Superior temporal gyrus (tissue), 1 donor: ENCODE results near the gene GPR32.
A peak's percentile ranks its signal among the peaks of the same experiment; 100 is the strongest.
"Not testable (repeated sequence)": the region's sequence is repeated elsewhere in the genome, so short reads cannot be mapped to it uniquely, and the experiment has no call there.

Source experiments
- DNase-seq: peaks from one replicate; pipeline ENCODE4 v3.0.0-alpha.2; 2016; ENCODE audit errors: extremely low spot score

Gene GPR32

DNA sequence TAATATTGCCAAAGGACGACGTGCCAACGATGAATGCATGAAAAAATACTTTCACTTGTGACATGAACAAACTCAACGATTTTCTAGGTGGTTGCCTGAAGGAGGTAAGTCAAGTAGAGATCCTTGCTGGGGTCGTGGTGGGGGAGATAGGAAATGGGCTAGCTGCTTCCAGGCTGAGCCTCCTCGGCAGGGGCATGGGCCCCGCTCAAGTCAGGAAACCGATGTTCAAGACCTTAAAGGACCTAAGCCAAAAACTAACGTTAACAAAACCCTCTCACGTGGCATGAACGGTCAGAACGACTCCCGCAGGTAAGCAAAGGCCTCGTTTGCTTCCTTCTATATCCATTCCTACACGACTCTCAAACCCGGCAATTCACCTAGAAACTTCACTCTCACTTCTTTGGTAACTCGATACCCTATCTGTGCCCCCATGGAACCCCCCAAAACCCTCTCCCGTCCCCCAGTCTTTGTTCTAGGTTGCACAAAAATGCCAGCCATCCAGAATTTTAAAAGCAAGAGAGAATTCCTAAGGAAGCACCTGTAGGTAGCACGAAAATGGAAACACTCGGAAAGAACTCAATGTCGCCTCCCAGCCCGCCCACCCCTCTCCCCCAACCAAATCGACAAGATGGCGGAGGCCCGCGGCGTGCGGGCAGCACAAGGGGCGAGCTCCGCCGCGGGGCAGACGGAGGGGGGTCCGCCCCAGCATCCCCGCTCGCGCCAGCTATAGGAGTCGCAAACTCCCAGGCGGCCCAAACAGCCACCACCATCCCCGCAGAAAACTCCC, 33.6 kb downstream of the GPR32 start:
- DNase-seq, result no peak

- peak; percentile 99 for DNase-seq
Measured at GRCh38 chr19:50804420-50805272, 34.4 kb downstream of the GPR32 start.

GRCh38 chr19:50808856-50809255, 38.6 kb downstream of the GPR32 start:
- DNase-seq, result no peak

DNA sequence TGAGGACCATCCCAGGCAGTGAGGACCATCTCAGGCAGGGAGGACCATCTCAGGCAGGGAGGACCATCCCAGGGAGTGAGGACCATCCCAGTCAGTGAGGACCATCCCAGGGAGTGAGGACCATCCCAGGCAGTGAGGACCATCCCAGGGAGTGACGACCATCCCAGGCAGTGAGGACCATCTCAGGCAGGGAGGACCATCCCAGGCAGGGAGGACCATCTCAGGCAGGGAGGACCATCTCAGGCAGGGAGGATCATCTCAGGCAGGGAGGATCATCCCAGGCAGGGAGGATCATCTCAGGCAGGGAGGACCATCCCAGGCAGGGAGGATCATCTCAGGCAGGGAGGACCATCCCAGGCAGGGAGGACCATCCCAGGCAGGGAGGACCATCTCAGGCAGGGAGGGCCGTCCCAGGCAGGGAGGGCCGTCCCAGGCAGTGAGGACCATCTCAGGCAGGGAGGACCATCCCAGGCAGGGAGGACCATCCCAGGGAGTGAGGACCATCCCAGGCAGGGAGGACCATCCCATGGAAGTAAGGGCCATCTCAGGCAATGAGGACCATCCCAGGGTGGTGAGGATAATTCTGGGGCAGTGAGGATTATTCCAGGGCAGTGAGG, 41.5 kb downstream of the GPR32 start:
- DNase-seq, result not testable (repeated sequence)

DNA sequence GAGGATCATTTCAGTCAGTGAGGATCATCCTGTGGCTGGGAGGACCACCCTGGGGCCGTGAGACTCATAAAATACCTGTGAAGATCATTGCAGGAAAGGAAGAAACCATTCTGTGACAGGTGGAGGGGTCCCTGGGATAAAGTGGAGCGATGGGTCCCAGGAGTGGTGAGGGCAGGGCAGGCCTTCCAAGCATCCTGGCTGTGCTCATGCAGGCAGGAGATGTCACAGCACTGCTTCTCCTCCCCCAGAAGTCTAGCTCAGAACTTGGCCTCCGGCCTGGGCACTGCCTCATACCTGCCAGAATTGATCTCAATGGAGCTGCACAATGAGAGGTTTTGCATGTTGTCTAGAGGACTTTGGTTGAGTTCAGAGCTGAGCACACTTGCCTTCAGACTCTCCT, 42.2 kb downstream of the GPR32 start:
- DNase-seq, result no peak

DNA sequence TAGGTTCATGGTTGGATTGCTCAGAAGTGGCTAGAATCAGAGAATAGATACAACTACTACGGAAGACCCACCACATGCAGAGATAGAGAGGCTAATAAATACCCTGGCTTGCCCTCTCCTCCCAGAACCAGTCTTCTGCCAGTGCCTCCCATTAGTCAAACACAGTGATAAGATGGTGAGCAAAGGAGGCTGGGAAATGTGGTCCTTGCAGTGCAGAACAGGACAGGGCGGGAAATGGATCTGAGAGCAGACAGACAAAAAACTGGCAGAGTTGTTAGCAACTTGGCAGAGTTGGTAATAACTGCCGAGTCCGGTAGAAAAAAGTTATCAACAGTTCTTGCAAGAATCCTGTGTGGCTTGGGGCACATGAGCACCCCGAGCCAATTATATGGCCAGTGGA, 44.6 kb downstream of the GPR32 start:
- DNase-seq, result no peak

DNA sequence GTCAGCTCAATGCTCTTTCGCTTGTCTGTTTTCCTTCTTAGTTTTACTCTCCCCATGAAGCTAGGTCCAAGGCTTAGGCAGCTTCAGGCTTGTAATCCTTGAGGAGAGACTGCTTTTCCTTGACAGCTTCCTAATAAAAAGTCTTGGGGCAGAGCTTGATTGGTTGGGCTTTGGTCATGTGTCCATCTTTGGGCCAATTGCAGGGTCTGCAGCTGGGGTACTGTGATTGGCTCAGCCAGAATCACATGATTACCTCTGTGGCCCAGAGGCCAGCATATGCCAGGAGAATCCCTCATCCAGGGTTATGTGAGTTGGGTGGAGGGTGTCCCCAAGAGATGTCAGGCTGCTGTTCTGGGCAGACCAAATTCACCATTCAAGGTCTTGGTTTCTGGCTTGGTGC, 45.2 kb downstream of the GPR32 start:
- no peak for DNase-seq

DNA sequence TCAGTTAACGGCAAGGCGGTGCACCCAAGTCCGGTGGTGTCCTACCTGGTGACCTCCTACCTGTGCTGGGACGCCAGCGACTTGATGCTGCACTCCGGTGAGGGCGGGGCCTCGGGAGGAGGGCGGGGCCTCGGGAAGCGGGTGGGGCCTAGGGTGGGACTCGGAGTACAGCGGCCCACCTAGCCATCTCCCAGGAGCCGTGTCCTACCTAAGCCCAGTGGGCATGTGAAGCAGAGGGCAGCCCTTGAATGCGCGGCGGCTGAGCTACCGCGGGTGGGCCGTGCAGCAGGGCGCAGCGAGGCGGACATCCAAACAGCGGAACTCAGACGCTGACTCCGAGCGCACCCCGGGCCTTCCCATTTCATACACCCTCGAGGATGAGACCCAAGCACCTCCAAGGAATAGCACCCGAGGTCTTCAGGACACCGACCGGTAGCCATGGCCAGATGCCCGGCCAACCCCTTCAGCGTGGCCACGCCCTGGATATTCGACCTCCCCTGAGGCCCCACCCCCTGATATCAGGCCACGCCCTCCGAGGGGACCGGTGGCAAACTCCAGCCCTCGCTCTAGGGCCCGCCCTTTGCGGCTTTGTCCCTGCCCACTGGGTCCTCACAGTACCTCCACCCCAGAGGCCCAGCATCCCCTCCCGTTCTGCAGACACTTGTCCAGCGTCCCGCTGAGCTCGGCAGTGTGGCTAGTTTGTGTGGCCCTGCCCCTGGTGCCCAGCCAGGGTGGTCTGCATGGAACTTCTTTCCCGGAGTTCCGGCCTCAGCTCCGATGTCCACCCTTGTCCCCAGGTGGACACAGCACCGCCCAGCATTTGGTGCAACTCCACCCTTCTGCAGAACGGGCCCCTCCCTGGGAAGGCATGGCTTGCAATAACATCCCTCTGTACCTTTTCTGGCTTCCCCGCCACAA, 47.9 kb downstream of the GPR32 start:
- no peak for DNase-seq

DNA sequence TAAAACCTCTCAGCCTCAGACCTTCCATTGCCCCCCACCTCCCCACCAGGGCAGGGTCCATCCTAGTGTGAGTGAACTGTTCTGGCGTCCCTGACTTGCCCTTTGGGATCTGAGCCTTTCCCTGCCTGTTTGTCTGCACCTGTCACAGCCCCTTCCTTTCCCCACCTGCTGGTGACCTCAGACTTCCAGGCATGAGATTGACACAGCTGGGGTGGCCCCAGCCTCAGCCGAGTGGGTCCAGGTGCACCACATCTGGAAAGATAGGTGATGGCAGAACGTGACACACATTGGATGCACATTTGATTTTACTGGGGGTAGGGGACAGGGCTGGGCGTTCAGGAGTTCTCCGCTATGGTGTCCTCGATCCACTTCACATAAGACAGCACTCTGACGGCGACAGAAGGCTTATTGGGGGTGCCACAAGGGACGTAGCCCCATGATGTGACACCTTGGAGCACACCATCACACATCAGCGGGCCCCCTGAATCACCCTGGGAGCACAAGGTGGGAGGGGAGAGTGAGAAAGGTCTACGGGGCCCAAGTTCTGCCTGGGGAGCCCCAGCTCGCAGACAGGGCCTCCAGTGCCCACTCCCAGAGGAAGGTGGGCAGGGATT, 48.7 kb downstream of the GPR32 start:
- no peak for DNase-seq

DNA sequence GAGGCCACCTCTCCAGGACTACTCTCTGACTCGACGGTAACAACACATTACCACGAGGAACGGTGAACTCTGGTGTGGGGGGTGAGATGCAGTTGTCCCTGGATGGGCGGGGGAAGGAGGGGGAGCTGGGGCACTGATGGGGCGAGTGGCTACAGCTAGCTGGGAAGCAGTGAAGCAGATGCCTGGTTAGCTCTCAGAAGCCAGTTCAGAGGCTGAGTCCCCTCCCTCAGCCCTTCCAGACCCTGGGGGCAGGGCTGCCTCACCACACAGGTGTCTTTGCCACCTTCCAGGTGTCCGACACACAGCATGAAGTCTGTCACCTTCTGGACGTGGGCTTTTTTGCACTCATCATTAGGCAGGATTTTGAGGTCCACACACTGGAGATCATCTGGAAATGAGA, 49.4 kb downstream of the GPR32 start:
- DNase-seq, result no peak

- DNase-seq, result no peak
Measured at GRCh38 chr19:50820086-50820485, 49.8 kb downstream of the GPR32 start.

DNA sequence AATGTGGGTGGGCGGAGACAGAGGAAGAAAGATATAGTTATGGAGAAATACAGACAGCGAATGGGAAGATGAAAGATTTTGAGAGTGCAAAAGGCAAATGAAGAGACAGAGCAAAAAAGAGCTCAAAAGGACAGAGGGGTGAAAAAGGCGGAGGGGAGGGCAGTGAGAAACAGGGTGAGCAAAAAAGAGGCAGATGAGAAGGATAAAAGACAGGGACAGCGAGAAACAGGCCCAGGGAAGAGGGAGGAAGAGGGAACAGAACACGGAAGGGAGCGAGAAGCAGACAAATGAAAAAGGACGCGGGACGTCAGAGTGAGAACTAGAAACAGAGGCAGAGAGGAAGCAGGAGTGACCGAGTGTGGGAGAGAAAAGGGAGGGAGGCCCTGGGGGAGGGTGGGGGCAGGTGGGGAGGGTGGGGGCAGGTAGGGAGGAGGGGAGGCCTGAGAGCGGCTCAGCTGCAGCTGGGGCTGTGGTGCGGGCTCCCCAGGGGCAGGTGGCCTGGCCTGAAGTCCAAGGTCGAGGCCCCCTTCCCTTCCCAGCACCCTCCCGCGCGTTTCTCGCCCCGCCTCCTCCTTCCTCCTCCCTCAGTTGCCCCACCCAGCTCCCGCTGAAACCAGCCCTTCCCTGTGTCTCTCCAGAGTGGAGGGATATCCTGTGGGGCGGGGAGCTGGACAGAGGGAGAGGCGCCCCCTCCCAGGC, 50.4 kb downstream of the GPR32 start:
- no peak for DNase-seq

GRCh38 chr19:50821248-50821612, 51.0 kb downstream of the GPR32 start:
- no peak for DNase-seq
